GM18505 (cell line): ENCODE results near the gene LMOD1.
"Not testable (repeated sequence)": the region's sequence is repeated elsewhere in the genome, so short reads cannot be mapped to it uniquely, and the experiment has no call there.

Experiments
- ATAC-seq: cut with Tn5 transposase; IDR thresholded peaks from one replicate; pipeline ENCODE4 v1.9.1; 2021; ENCODE audit not compliant: unreplicated experiment
- POLR2A ChIP-seq: IDR thresholded peaks from 4 replicates; pipeline ENCODE4 v1.6.1; 2011; ENCODE audit warnings: borderline replicate concordance; ENCODE audit not compliant: insufficient read depth, insufficient read length; ENCODE audit errors: extremely low read depth

The LMOD1 gene

DNA sequence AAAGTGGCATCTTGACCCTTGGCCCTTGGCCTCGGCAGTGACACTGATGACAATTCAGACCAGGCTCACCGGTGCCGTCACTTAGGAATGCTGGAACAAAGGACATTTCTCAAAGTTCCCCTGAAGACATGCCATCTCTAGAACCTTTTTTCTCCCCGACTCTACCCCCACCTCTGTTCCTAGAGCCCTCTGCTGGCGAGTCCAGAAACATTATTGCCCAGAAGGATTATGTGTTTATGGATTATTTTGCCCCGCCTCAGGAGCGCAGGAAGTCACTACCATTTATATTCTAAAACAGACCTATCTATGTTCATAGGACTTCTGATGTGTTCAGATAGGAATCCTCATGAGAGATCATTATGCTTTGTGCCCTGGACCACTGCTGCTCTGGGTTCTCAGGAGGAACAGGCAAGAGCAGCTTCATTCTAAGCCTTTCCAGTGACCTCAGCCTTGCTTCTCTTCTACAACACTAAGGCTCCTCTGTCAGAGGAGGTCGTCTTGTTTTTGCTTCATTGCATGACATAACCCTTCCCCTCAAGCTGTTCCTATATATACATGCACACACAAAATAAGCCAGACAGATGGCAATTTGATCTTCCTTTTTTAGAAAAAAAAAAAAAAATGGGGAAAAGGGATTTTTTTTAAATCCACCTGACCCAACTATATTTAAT lies 70.1 kb downstream of the LMOD1 start:
- ATAC-seq: no peak
- TF ChIP-seq POLR2A: no peak

DNA sequence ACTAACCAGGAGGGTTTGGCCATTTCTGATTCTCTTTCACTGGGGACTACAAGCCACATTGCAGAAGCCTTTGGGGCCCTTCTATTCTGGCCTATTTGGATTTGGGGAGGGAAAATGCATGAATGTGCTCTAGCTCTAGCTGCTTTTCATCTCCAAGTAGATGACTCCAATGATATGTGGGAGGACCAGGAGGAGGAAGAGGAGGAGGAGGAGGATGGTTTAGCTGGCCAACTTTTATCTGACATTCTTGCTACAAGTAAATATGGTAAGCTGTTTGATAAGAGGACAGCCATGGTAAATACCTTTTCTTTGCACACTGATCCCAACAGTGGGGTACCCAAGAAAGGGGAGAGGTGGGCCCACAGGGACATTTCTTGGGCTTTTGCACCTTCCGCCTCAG lies 71.7 kb downstream of the LMOD1 start:
- ATAC-seq: no peak
- TF ChIP-seq POLR2A: no peak

DNA sequence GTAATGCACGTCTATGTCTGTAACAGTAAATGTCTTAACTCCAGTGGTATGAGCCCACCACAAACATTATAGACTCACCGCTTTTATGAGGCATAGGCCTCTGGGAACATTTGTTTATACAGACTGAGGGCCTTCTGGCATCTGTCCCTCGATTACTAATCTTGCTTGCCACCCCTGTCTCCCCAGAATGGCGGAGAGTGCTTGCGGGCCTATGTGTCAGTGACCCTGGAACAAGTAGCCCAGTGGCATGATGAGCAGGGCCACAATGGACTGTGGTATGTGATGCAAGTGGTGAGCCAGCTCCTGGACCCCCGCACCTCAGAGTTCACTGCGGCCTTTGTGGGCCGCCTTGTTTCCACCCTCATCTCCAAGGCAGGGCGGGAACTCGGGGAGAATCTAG lies 76.0 kb downstream of the LMOD1 start:
- no peak for TF ChIP-seq POLR2A
- no peak for ATAC-seq

DNA sequence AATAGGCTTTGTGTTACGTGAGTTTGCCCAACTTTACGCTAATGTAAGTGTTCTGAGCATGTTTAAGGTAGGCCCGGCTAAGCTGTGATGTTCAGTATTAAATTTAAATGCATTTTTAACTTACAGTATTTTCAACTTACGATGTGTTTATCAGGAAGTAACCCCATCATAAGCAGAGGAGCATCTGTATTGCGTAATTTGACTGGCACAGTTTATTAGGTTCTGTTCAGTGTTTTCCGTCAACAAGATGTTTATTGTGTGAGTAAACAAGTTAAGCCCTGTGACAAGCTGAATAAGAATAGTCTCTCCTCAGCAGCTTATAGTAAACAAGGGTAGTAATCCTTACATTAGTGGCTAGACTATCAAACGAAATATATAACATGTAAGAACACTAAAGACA lies 84.9 kb downstream of the LMOD1 start:
- TF ChIP-seq POLR2A: no peak
- ATAC-seq: no peak

DNA sequence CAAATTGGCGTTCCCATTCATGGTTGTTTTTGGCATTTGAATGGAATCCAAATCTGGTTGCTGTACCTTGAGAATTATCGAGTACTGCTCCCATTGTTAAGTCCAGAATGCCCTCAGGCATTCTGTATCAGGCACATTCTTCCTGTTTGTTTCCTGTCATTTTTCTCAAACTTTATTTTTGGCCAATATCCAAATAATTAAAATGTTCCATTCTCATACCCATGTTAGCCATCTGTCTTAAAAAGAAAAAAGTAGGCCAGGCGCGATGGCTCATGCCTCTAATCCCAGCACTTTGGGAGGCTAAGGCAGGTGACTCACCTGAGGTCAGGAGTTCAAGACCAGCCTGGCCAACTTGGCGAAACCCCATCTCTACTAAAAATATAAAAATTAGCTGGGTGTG lies 86.9 kb downstream of the LMOD1 start:
- no peak for ATAC-seq
- no peak for TF ChIP-seq POLR2A

DNA sequence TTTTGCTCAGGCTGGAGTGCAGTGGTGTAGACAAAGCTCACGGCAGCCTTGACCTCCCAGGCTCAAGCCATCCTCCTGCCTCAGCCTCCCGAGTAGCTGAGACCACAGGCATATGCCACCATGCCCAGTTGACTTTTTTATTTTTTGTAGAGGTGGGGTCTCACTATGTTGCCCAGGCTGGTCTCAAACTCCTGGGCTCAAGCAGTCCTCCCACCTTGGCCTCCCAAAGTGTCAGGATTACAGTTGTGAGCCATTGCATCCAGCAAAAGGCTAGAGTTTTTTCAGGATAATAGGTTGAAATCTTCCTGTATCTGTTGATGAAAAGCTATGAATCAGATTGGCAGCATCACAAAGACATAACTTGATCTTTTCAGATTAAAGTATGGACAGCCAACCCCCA lies 89.6 kb downstream of the LMOD1 start:
- ATAC-seq: not testable (repeated sequence)

DNA sequence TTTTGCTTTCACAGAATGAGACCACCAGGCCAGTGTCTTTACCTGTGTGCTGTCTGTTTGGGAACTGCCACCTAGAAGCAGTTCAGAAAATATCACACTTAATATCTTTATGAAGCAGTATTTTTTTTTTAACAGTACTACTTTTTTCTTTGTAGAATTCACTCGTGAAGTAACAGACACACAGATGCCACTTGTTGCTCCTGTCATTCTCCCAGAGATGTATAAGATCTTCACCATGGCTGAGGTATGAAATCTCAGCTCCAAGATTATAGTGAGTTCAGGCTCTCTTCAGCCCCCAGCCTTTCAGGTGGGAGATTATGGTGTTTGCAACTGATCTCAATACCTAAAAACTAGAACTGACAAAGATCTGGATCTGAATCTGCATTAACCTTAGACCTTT lies 94.4 kb downstream of the LMOD1 start:
- ATAC-seq: no peak
- TF ChIP-seq POLR2A: no peak

DNA sequence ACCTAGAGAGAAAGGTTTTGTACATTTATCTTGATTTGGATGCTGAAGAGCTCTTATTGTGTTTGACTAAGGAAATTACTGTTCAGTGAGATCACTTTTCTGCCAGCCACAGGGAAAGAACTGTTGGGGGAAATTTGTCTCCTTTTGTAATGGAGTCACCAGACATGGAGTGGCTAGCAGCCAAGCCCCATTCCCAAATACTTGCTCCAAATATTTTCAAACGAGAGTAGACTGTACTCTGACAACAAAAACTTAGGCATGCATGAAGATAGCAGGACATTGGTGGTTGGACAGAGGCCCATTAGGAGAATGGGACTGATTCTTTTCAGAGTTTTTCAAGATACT lies 96.3 kb downstream of the LMOD1 start:
- TF ChIP-seq POLR2A: no peak
- no peak for ATAC-seq

DNA sequence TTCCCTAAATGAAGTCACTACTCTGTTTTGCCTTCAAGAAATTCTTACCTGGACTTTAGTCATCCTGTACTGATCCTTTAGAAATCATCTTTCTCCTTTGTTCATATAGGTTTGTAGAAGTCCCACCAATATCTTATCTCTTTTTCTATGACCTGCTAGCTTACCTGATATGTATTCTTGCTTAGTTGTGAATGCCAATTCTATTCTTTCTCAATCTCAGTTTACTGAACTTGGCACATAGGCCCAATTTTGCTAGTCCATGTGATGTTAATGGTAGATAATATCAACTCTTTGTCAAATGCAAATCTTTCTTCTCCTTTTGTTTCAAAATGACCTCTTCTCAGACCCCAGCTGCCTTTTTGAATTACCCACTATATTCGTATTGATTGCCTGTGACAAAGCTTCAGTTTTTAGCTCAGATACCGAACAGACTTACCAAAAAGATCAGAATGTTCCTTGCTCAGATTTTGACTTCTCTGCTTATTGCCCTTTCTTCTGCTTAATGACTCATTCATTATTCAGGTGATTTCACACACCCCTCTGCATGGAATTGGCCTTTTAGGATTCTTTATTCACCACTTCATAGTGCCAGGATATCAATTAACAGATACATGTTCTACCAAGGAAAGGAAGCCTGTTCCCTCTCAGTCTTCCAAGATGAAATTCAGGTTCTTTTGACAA lies 96.8 kb downstream of the LMOD1 start:
- no peak for ATAC-seq

DNA sequence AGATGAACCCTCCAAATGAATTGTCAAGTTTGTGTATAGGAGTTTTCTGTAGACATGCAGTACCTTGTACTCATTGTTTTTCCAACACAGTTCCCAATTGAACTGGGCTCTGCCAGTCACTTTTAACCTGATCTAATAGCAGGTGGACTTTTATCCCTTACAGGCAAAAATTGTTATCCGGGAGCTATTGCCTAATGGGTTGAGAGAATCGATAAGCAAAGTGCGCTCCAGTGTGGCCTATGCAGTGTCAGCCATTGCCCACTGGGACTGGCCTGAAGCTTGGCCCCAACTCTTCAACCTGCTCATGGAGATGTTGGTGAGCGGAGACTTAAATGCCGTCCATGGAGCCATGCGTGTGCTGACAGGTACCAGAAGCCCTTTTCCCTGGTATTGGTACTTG lies 98.1 kb downstream of the LMOD1 start:
- TF ChIP-seq POLR2A: no peak
- no peak for ATAC-seq

More for the DNA sequence above, 96.8 kb downstream of the LMOD1 start:
- TF ChIP-seq POLR2A: no peak

DNA sequence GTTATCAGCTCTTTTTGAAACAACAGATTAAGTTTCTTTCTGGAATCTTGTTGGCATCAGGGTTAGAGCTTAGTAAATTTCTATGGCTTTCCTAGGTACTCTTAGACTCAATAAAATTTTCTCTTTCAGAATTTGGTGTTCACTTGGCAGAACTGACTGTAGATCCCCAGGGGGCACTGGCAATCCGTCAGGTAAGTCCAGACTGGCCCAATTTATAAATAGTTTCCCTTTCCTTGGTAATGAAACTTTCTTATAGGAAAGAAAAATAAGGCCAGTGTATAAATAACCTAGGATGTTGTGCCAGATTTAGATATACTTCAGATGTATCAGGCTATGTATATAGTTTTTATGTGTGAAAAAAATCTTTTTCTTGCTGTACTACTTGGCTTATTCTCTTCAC lies 99.2 kb downstream of the LMOD1 start:
- no peak for TF ChIP-seq POLR2A
- no peak for ATAC-seq
